HepG2 (cell line): Measurements from ENCODE around the gene APRT. TPM values are rescaled to one million over a fixed set of nuclear protein-coding genes. Genes with fewer than 3 reads are reported as not detected.
A peak's percentile ranks its signal among the peaks of the same experiment; 100 is the strongest.

Source experiments
- ATF7-NPFF ChIP-seq: sonication (generic); formaldehyde crosslinking; IDR thresholded peaks from 2 replicates; pipeline ENCODE4 v1.8.1; 2023; ENCODE audit warnings: mild to moderate bottlenecking, low read depth, missing genetic modification reagents, moderate library complexity
- BRCA1 ChIP-seq: sonication (generic); formaldehyde crosslinking; IDR thresholded peaks from 2 replicates; pipeline ENCODE4 v1.4.0; 2020; ENCODE audit warnings: missing genetic modification reagents
- CENPBD1 ChIP-seq: sonication (generic); formaldehyde crosslinking; IDR thresholded peaks from 2 replicates; pipeline ENCODE4 v1.8.0; 2022; ENCODE audit warnings: missing genetic modification reagents, low read depth, mild to moderate bottlenecking, borderline replicate concordance
- DMAP1 ChIP-seq: IDR thresholded peaks from 2 replicates; pipeline ENCODE4 v1.6.1; 2016
- ELF1 ChIP-seq: sonication (generic); formaldehyde crosslinking; IDR thresholded peaks from 2 replicates; pipeline ENCODE4 v1.4.0; 2020; ENCODE audit warnings: missing genetic modification reagents
- HDAC1 ChIP-seq: sonication (generic); formaldehyde crosslinking; IDR thresholded peaks from 2 replicates; pipeline ENCODE4 v1.5.1; 2020; ENCODE audit warnings: mild to moderate bottlenecking, missing genetic modification reagents
- HMGXB4 ChIP-seq, 2 experiments: sonication (generic) in 1 of 2; formaldehyde crosslinking in 1 of 2; IDR thresholded peaks; 2 replicates each; pipeline versions ENCODE4 v1.4.0 to v1.6.1; 2018 to 2020; ENCODE audit warnings: missing genetic modification reagents in 2 of 2, borderline replicate concordance in 1 of 2, low read depth in 1 of 2, mild to moderate bottlenecking in 1 of 2, missing biosample characterization in 1 of 2
- HOXD1 ChIP-seq: sonication (generic); formaldehyde crosslinking; IDR thresholded peaks from 2 replicates; pipeline ENCODE4 v1.5.0; 2020; ENCODE audit warnings: missing genetic modification reagents
- KDM5B ChIP-seq: sonication (generic); formaldehyde crosslinking; IDR thresholded peaks from 2 replicates; pipeline ENCODE4 v1.4.0; 2020; ENCODE audit warnings: missing genetic modification reagents, mild to moderate bottlenecking, borderline replicate concordance
- MXD3 ChIP-seq: IDR thresholded peaks from 2 replicates; pipeline ENCODE4 v1.6.1; 2016; ENCODE audit warnings: mild to moderate bottlenecking, missing biosample characterization, missing genetic modification reagents
- MYC ChIP-seq: sonication (generic); formaldehyde crosslinking; IDR thresholded peaks from 2 replicates; pipeline ENCODE4 v1.9.0; 2021; ENCODE audit warnings: missing genetic modification reagents, borderline replicate concordance
- NONO ChIP-seq, 2 experiments: fragments of 450-650 bp in 1 of 2; sonication (generic) in 1 of 2; formaldehyde crosslinking in 1 of 2; IDR thresholded peaks in 1 of 2; conservative IDR thresholded peaks in 1 of 2; 2 replicates each; pipeline versions ENCODE4 v1.6.1 to v1.8.0; 2017 to 2022; ENCODE audit warnings: mild to moderate bottlenecking in 1 of 2, missing genetic modification reagents in 1 of 2, moderate library complexity in 1 of 2
- RXRB ChIP-seq: IDR thresholded peaks from 2 replicates; pipeline ENCODE4 v1.6.1; 2016; ENCODE audit warnings: borderline replicate concordance, missing genetic modification reagents, missing compliant biosample characterization
- SIN3A ChIP-seq: IDR thresholded peaks from 2 replicates; pipeline ENCODE4 v1.6.1; 2011; ENCODE audit warnings: low read depth, mild to moderate bottlenecking, control low read depth, low read length, borderline replicate concordance
- ZBED4 ChIP-seq: sonication (generic); formaldehyde crosslinking; IDR thresholded peaks from 2 replicates; pipeline ENCODE4 v1.4.0; 2020; ENCODE audit warnings: missing genetic modification reagents, borderline replicate concordance
- ZBTB20 ChIP-seq: sonication (generic); formaldehyde crosslinking; IDR thresholded peaks from 2 replicates; pipeline ENCODE4 v1.8.1; 2023; ENCODE audit warnings: missing genetic modification reagents, low read depth, mild to moderate bottlenecking, borderline replicate concordance
- ZIK1 ChIP-seq: sonication (generic); formaldehyde crosslinking; IDR thresholded peaks from 2 replicates; pipeline ENCODE4 v1.5.0; 2020; ENCODE audit warnings: mild to moderate bottlenecking, low read depth, missing genetic modification reagents, borderline replicate concordance
- ZNF558 ChIP-seq: sonication (generic); formaldehyde crosslinking; IDR thresholded peaks from 2 replicates; pipeline ENCODE4 v1.9.0; 2022; ENCODE audit warnings: mild to moderate bottlenecking, missing genetic modification reagents, borderline replicate concordance
- ZNF564 ChIP-seq: sonication (generic); formaldehyde crosslinking; IDR thresholded peaks from 2 replicates; pipeline ENCODE4 v1.8.1; 2023; ENCODE audit warnings: mild to moderate bottlenecking, missing genetic modification reagents
- ZNF709 ChIP-seq: sonication (generic); formaldehyde crosslinking; IDR thresholded peaks from 2 replicates; pipeline ENCODE4 v1.5.0; 2020; ENCODE audit warnings: mild to moderate bottlenecking, missing genetic modification reagents
- ZNF878 ChIP-seq: sonication (generic); formaldehyde crosslinking; IDR thresholded peaks from 2 replicates; pipeline ENCODE4 v1.8.1; 2023; ENCODE audit warnings: mild to moderate bottlenecking, missing genetic modification reagents, moderate library complexity
- polyA plus RNA-seq, 8 experiments: library from polyadenylated mRNA; depleted of rRNA in 3 of 8; stranded (reverse) in 7 of 8; unstranded in 1 of 8; fragments of >200 nt; fragmentation: Illumina TruSeq in 4 of 8; extraction: Trizol in 4 of 8; gene quantifications; 2 replicates each; pipeline versions ENCODE4 v1.2.1 to v1.2.3, GENCODE V29; 2011 to 2016; ENCODE audit warnings: low read depth in 4 of 8, missing spikeins in 1 of 8, mixed read lengths in 1 of 8; ENCODE audit not compliant: insufficient read depth in 1 of 8
- total RNA-seq, 5 experiments: library from RNA; depleted of rRNA; stranded (reverse); fragments of >200 nt; fragmentation: Illumina TruSeq; extraction: Trizol; gene quantifications; 2 replicates each; pipeline ENCODE4 v1.2.3, GENCODE V29; 2016; ENCODE audit warnings: low read depth in 1 of 5

Gene APRT
- total and polyA plus RNA-seq, 2 of the 13 experiments (the other 11 are each of a cell fraction or from before 2014, with no cell fraction given): 155 to 242 TPM

- TF ChIP-seq CENPBD1 (CRISPR knock-in tag) (no peak), ZIK1 (CRISPR knock-in tag) (0 out of 2 replicates have a peak, but pooled peaks have one; percentile 7), ZNF878 (no peak), SIN3A (peak; percentile 54; the same call in 1 of the 2 replicates), ELF1 (peak; percentile 50; the same call in 1 of the 2 replicates), HDAC1 (CRISPR knock-in tag) (peak; percentile 29), ZBTB20 (0 out of 2 replicates have a peak, but pooled peaks have one; percentile 47), ZNF564 (CRISPR knock-in tag) (no peak), KDM5B (CRISPR knock-in tag) (0 out of 2 replicates have a peak, but pooled peaks have one; percentile 26), ATF7-NPFF (peak; percentile 82; the same call in 1 of the 2 replicates), RXRB (CRISPR knock-in tag) (0 out of 2 replicates have a peak, but pooled peaks have one; percentile 25), HOXD1 (peak; percentile 46; the same call in 1 of the 2 replicates), MXD3 (CRISPR knock-in tag) (peak; percentile 14), MYC (CRISPR knock-in tag) (peak; percentile 56; the same call in 1 of the 2 replicates), DMAP1 (peak; percentile 43; the same call in 1 of the 2 replicates), ZNF709 (CRISPR knock-in tag) (0 out of 2 replicates have a peak, but pooled peaks have one; percentile 72), ZNF558 (CRISPR knock-in tag) (peak; percentile 83; the same call in 1 of the 2 replicates), NONO (IDR thresholded peaks at IDR 0.05) (no peak), NONO (CRISPR knock-in tag; conservative IDR thresholded peaks at IDR 0.05) (no peak), BRCA1 (no peak; the same call in 1 of the 2 replicates), HMGXB4 (CRISPR knock-in tag; IDR thresholded peaks at IDR 0.05; ENCODE audit: borderline replicate concordance in 1 of 2, low read depth in 1 of 2) (peak; percentile 23 to 83; a peak in 3 of 4 replicates), ZBED4 (peak; percentile 37; the same call in 1 of the 2 replicates)
Observed at GRCh38 chr16:88784074-88784855, 27.5 kb downstream of the APRT start (continued).
